ENCODE data around the gene CLIC3.
A peak's percentile ranks its signal among the peaks of the same experiment; 100 is the strongest.

CLIC3 gene

DNA sequence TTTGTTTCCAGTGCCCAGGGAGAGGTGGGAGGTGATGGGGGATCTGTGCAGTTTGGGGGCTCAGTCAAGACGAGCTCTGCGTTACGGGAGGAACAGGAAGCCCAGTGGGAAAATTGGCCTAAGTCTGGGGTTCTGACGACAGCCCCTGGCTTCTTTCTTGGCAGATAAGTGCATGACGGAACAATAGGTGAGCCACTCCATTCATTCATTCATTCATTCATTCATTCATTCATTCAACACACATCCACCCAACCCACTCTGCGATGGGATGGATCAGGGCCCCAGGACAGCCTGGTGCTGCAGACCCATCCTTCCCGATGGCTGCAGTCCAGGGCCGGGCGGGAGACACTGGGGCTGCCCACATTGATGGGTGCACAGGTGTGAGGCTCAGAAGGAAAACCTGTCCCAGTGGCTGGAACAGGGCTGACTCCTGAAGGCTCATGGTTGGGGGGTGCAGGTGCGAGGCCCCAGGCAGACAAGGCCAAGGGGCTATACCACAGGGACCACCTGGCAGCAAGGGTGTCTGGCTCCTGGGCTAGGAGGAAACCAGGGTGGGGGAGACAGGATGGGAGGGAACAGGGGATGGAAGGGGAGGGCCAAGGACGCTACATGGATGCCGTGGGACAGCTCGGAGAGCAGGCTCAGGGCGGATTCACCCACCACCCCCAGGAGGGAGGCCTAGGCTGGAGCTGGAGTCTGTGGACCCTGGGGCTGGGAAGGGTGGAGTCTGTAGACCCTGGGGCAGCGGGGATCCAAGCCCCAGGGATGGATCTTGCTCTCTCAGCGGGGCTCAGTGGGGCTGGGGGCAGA lies 15.5 kb downstream of the CLIC3 start:
- TF ChIP-seq, protein P1, sequence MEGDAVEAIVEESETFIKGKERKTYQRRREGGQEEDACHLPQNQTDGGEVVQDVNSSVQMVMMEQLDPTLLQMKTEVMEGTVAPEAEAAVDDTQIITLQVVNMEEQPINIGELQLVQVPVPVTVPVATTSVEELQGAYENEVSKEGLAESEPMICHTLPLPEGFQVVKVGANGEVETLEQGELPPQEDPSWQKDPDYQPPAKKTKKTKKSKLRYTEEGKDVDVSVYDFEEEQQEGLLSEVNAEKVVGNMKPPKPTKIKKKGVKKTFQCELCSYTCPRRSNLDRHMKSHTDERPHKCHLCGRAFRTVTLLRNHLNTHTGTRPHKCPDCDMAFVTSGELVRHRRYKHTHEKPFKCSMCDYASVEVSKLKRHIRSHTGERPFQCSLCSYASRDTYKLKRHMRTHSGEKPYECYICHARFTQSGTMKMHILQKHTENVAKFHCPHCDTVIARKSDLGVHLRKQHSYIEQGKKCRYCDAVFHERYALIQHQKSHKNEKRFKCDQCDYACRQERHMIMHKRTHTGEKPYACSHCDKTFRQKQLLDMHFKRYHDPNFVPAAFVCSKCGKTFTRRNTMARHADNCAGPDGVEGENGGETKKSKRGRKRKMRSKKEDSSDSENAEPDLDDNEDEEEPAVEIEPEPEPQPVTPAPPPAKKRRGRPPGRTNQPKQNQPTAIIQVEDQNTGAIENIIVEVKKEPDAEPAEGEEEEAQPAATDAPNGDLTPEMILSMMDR (IDR thresholded peaks at IDR 0.05; ENCODE audit: control insufficient read depth, extremely low read depth, insufficient read depth) = no peak
- H3K4me3 ChIP-seq (ENCODE audit: low read depth, low read length) = no peak overlapping the region
- DNase-seq (ENCODE audit: low read depth) = no peak

DNA sequence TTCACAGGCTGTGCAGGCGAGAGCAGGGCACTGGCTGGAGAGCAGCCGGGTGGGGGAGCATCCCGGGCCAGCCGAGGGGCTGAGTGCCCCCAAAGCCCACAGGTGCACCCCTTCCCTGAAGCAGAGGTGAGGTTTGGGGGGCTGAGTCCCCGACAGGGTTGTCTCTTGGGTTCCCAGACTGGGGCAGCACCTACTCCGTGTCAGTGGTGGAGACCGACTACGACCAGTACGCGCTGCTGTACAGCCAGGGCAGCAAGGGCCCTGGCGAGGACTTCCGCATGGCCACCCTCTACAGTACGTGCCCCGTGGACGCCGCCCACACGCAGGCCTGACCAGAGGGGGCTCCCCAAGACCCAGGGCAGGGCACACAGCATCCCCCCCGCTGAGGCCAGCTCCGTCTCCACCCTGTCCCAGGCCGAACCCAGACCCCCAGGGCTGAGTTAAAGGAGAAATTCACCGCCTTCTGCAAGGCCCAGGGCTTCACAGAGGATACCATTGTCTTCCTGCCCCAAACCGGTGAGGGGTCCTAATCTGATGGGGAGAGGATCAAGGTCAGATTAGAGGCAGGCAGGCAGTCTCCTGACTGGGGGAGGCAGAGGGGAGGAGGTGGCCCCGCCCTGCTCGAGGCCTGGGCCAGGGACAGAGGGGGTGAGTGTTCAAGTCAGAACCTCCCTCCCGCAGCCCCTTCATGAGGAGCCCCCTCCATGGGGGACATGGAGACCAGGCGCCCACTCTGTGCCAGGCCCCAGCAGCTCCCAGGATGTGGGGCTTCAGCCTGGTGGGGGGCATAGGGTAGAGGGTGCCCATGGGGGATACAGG lies 16.4 kb downstream of the CLIC3 start:
- TF ChIP-seq, protein P1 (IDR thresholded peaks at IDR 0.05; ENCODE audit: control insufficient read depth, extremely low read depth, insufficient read depth) = no peak
- no peak for DNase-seq (ENCODE audit: low read depth)
- no peak overlapping the region for H3K4me3 ChIP-seq (ENCODE audit: low read depth, low read length)

DNA sequence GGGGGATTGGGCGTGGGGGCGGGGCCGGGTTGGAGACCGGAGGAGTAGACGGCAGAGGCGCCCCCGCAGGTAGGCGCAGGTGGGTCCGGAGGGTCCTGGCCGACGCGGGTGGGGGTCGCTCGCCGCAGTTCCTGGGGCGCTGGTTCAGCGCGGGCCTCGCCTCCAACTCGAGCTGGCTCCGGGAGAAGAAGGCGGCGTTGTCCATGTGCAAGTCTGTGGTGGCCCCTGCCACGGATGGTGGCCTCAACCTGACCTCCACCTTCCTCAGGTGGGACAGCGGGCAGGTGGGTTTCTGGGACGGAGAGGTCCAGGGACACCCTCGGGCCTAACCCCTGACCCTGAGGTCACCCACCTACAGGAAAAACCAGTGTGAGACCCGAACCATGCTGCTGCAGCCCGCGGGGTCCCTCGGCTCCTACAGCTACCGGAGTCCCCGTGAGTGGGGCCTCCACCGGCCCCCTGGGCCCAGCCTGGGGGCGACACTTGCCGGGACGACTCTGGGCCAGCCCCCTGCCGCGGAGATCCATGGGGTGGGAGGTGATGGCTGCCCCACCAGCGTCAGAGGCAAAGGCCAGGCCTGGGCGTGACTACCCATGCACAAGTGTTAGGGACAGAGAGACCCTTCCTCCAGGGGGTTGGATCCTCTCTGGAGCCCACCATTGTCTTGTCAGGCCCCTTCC lies 17.4 kb downstream of the CLIC3 start:
- TF ChIP-seq, protein P1 (IDR thresholded peaks at IDR 0.05; ENCODE audit: control insufficient read depth, extremely low read depth, insufficient read depth) = no peak
- no peak overlapping the region for H3K4me3 ChIP-seq (ENCODE audit: low read depth, low read length)
- DNase-seq (ENCODE audit: low read depth) = no peak

DNA sequence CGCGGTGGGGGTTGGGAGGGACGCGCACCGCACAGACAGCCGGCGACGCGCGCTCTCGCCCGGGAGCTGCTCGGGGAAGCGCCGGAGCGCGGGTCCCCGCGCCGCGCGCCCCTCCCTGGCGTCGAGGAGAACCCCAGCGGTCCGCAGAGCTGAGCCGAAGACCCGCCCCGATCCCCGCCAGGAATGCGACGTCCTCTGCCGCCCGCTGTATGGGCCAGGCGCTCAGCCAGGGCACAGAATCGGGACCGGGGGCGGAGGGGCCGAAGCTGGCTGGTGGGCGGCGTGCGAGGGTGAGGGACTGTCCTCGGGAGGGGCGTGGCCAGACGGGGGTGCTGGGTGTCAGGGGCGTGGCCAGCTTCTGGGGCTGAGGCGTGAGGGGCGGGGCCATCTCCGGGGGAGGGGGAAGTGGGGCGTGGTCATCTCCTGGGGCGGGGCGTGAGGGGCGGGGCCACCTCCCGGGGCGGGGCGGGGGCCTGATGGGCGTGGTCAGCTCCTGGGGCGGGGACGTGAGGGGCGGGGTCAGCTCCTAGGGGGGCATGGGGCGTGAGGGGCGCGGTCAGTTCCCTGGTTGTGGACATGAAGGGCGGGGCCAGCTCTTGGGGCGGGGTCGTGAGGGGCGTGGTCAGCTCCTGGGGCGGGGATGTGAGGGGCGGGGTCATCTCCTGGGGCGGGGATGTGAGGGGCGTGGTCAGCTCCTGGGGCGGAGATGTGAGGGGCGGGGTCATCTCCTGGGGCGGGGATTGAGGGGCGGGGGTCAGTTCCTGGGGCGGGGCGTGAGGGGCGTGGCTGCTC lies 18.1 kb downstream of the CLIC3 start:
- peak overlapping the region; percentile 30; the same call in 1 of the 2 replicates for H3K4me3 ChIP-seq (ENCODE audit: low read depth, low read length)
- no peak for DNase-seq (ENCODE audit: low read depth)
- TF ChIP-seq, protein P1 (IDR thresholded peaks at IDR 0.05; ENCODE audit: control insufficient read depth, extremely low read depth, insufficient read depth) = no peak

DNA sequence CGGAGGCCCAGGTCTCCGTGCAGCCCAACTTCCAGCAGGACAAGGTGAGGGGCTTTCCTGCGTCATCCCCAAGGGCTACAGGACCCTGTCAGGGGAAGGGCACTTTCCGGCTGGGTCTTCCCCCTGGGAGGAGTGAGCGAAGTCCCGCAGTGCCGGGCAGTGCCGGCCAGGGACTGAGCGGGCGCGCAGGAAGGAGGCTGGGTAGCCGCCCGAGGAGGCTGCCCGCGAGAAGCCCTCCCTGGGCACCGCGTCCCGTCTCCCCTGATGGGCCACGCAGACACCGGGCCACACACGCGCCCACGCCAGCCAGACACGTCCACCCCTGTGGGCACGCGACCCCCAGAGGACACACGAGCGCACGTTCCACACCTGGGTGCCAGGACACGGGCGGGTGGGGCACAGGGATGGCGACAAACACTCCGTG lies 18.7 kb downstream of the CLIC3 start:
- TF ChIP-seq, protein P1 (IDR thresholded peaks at IDR 0.05; ENCODE audit: control insufficient read depth, extremely low read depth, insufficient read depth) = no peak
- H3K4me3 ChIP-seq (ENCODE audit: low read depth, low read length) = peak overlapping the region; percentile 30; the same call in 1 of the 2 replicates
- DNase-seq (ENCODE audit: low read depth) = no peak

DNA sequence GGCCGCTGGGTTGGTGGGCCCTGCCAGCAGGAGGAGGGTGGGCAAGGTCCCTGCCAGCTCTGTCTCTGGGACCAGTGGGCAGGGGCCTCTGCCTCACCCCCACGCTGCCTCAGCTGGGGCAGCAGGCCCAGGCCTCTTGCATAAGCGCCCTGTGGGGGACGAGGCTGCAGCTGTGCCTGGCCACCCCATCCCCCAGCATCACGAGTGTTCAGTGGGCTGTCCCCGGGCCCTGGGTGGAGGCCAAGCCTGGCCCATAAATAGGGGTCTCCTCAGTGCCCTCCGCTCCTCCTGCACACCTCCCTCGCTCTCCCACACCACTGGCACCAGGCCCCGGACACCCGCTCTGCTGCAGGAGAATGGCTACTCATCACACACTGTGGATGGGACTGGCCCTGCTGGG lies 19.1 kb downstream of the CLIC3 start, which contains the start of gene PTGDS:
Gene PTGDS, plus strand, starts transcription at position 282 of the 400 bp plus-strand sequence. Its CDS starts 75 bp downstream, at position 357.
- peak within 1 kb of the TSS; percentile 30; the same call in 1 of the 2 replicates for H3K4me3 ChIP-seq (ENCODE audit: low read depth, low read length)
- DNase-seq (ENCODE audit: low read depth) = no peak

More for the DNA sequence above, 19.1 kb downstream of the CLIC3 start, which contains the start of gene PTGDS:
- TF ChIP-seq, protein P1 (IDR thresholded peaks at IDR 0.05; ENCODE audit: control insufficient read depth, extremely low read depth, insufficient read depth) = no peak
